ENCODE data around the gene MCM10.

DNA sequence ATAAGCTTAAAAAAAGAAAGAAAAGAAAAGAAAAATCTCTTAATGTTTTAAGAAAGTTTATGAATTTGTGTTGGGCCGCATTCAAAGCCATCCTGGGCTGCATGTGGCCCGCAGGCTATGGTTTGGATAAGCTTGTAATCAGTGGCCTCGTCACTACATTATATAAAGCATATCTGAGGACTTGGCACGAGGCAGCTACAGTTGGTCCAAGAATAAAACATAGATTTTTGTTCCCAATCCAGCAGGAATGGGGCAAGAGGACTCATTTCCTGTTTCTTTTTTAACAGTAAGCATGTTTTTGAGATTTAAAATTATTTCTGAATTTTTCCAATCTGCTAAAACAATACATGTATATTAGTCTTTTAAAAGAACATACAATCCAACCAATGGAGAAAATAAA lies 28.6 kb downstream of the MCM10 start:
- TF ChIP-seq, protein P1, sequence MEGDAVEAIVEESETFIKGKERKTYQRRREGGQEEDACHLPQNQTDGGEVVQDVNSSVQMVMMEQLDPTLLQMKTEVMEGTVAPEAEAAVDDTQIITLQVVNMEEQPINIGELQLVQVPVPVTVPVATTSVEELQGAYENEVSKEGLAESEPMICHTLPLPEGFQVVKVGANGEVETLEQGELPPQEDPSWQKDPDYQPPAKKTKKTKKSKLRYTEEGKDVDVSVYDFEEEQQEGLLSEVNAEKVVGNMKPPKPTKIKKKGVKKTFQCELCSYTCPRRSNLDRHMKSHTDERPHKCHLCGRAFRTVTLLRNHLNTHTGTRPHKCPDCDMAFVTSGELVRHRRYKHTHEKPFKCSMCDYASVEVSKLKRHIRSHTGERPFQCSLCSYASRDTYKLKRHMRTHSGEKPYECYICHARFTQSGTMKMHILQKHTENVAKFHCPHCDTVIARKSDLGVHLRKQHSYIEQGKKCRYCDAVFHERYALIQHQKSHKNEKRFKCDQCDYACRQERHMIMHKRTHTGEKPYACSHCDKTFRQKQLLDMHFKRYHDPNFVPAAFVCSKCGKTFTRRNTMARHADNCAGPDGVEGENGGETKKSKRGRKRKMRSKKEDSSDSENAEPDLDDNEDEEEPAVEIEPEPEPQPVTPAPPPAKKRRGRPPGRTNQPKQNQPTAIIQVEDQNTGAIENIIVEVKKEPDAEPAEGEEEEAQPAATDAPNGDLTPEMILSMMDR (IDR thresholded peaks at IDR 0.05 in 4 of 5, conservative IDR thresholded peaks at IDR 0.05 in 1 of 5): no peak
- no peak for TF ChIP-seq POLR2A (IDR thresholded peaks at IDR 0.05)
